BLaER1 treated with 17β-estradiol and CSF1 and Interleukin-3, amounts not matched to agents 10 nM and 100 nM (cell line): ENCODE results near the gene OMP.

Experiments used
- H3K27ac ChIP-seq, 11 experiments: shearing (Covaris generic); formaldehyde crosslinking; 2 replicates each; pipeline ENCODE4 v1.8.1; 2022
- H3K27me3 ChIP-seq, 11 experiments: shearing (Covaris generic); formaldehyde crosslinking; 2 replicates each; pipeline ENCODE4 v1.8.1; 2022
- H3K36me3 ChIP-seq, 11 experiments: shearing (Covaris generic); formaldehyde crosslinking; 2 replicates each; pipeline ENCODE4 v1.8.1; 2022
- H3K4me1 ChIP-seq, 10 experiments: shearing (Covaris generic); formaldehyde crosslinking; 2 replicates each; pipeline ENCODE4 v1.8.1; 2022
- H3K4me2 ChIP-seq, 11 experiments: shearing (Covaris generic); formaldehyde crosslinking; 2 replicates each; pipeline ENCODE4 v1.8.1; 2022
- H3K4me3 ChIP-seq, 10 experiments: shearing (Covaris generic); formaldehyde crosslinking; 2 replicates each; pipeline ENCODE4 v1.8.1; 2022
- H3K9ac ChIP-seq, 11 experiments: shearing (Covaris generic); formaldehyde crosslinking; 2 replicates each; pipeline ENCODE4 v1.8.1; 2022
- H3K9me3 ChIP-seq, 11 experiments: shearing (Covaris generic); formaldehyde crosslinking; replicated peaks in 1 of 11; 2 replicates each; pipeline ENCODE4 v1.8.1; 2022
- H4K20me1 ChIP-seq, 11 experiments: shearing (Covaris generic); formaldehyde crosslinking; 2 replicates each; pipeline ENCODE4 v1.8.1; 2022
- Cebpa-rat ChIP-seq, 11 experiments: shearing (Covaris generic); IDR thresholded peaks; 2 replicates each; pipeline ENCODE4 v1.8.1; 2022

Gene OMP

DNA sequence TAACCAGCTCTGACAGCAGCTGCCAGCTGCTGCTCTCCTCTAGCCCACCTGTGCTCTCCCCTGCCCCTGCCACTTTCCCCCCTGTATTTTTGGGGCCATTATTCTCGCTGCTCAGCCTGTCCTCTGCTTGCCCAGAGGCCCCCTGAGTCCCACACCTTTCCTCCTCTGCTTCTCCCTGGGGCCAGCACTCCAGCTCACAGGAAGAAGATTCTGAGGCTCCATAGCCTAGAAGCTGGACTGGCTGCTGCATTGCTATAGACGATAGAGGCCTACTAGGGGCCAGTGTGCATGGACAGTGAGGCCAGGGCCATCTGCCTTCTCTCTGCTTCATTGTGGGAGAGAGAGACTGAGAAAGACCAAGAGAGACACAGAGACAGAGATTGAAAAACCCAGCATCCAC is 679 bp downstream of the OMP start:
- Histone ChIP-seq H3K27me3 (no peaks in the 10 kb centered on the region; a peak in 1 of 22 replicates), H3K4me2 (peak overlapping the region in 8 of 11 experiments; percentile 23 to 68 (median 52); a peak in 12 of 22 replicates), H3K9me3 (peaks cover 0 to 7% (median 0%) of the 10 kb centered on the region in 11 experiments; a peak in 1 of 22 replicates), H3K9ac (peak overlapping the region in 1 of 11 experiments; percentile 22; a peak in 3 of 22 replicates), H3K4me1 (peaks cover 25 to 66% (median 47%) of the 10 kb centered on the region in 10 experiments), H4K20me1 (peaks cover 0 to 41% (median 0%) of the 10 kb centered on the region in 11 experiments; a peak in 5 of 22 replicates), H3K27ac (no peak overlapping the region), H3K36me3 (peaks cover 0 to 8% (median 0%) of the 10 kb centered on the region in 11 experiments; a peak in 1 of 22 replicates), H3K4me3 (no peak overlapping the region)
- no peak for TF ChIP-seq Cebpa-rat (IDR thresholded peaks at IDR 0.05)

DNA sequence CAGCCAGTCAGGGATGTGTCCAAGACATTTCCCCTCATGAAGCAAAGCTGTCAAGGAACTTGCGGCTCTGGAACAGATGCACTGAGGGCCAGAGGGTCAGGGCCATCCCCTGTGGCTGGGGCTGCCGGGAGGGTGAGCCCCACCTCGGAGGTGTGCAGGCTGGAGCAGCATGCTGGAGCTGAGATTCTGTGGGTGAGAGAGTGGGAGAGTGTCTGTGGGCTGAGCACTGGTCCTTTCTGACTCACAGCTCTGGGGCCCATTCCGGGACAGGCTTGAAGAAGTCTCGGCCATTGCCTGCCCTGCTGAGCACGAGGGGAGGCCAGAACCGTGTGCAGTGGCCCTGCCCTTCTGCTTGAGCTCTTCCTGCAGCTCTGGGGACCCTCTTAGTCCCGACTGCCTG is 2.1 kb downstream of the OMP start:
- H3K4me1 ChIP-seq: peaks cover 33 to 80% (median 61%) of the 10 kb centered on the region in 10 experiments
- no peak overlapping the region for H3K4me3 ChIP-seq
- H3K9ac ChIP-seq: no peak overlapping the region
- H3K36me3 ChIP-seq: peaks cover 0 to 8% (median 0%) of the 10 kb centered on the region in 11 experiments; a peak in 1 of 22 replicates
- 0 out of 22 replicates have a peak overlapping the region, but pooled peaks of 1 of the 11 experiments have one; percentile 3 for H3K4me2 ChIP-seq
- no peak for TF ChIP-seq Cebpa-rat (IDR thresholded peaks at IDR 0.05)
- H4K20me1 ChIP-seq: peaks cover 0 to 41% (median 4%) of the 10 kb centered on the region in 11 experiments; a peak in 8 of 22 replicates
- H3K9me3 ChIP-seq: peaks cover 0 to 6% (median 0%) of the 10 kb centered on the region in 11 experiments; a peak in 1 of 22 replicates
- no peak overlapping the region for H3K27ac ChIP-seq
- peaks cover 0 to 3% (median 0%) of the 10 kb centered on the region in 11 experiments; a peak in 1 of 22 replicates for H3K27me3 ChIP-seq

DNA sequence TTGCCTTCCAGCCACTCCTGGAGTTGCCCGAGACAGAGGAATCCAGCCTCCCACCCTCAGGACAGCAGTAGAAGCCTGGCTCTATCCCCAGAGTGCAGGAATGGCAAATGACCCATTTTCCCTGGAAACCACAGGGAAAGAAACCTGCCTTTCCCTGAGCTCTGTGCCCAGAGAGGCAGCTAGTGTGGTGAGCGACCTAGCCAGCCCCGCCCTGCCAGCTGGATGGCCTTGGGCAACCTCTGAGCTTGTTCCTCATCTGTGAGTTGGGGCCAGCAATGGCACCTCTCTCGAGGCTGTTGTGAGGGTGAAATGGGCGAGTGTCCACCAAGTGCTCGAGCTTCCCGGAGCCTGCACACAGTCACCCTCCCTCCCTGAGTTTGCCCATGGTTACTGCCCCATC is 3.7 kb downstream of the OMP start:
- Histone ChIP-seq H3K9me3 (no peaks in the 10 kb centered on the region), H3K9ac (no peak overlapping the region), H3K4me1 (peaks cover 41 to 95% (median 75%) of the 10 kb centered on the region in 10 experiments), H3K27ac (0 out of 22 replicates have a peak overlapping the region, but pooled peaks of 1 of the 11 experiments have one; percentile 23), H3K36me3 (peaks cover 0 to 8% (median 0%) of the 10 kb centered on the region in 11 experiments; a peak in 1 of 22 replicates), H3K27me3 (peaks cover 0 to 3% (median 0%) of the 10 kb centered on the region in 11 experiments; a peak in 1 of 22 replicates), H3K4me2 (peak overlapping the region; percentile 39 to 92 (median 79)), H3K4me3 (no peak overlapping the region), H4K20me1 (peaks cover 0 to 47% (median 5%) of the 10 kb centered on the region in 11 experiments; a peak in 8 of 22 replicates)
- TF ChIP-seq Cebpa-rat (IDR thresholded peaks at IDR 0.05): no peak

DNA sequence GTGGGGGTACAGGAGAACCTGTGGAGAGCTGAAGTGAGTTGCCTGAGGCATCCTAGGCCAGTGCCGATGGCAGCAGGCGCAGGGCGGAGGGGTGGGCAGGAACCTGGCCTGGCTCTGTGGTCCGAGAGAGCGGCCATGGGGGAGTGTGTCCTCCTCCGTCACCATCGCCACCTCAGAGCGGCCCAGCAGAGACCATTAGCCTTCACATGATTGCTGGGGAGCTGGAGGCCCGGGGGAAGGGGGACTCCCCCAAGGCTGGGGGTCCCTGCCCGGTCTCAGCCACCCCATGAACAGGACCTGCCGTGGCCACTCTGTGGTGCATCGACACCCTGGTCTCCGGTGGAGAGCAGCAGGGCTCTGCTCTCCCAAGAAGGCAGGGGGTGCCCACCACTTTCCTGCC is 4.1 kb downstream of the OMP start:
- Histone ChIP-seq H3K9me3 (no peaks in the 10 kb centered on the region), H4K20me1 (peaks cover 0 to 46% (median 5%) of the 10 kb centered on the region in 11 experiments; a peak in 8 of 22 replicates), H3K9ac (peak overlapping the region in 3 of 11 experiments; percentile 15 to 39 (median 33); a peak in 1 of 22 replicates), H3K4me1 (peaks cover 41 to 93% (median 72%) of the 10 kb centered on the region in 10 experiments), H3K27ac (peak overlapping the region in 3 of 11 experiments; percentile 18 to 26 (median 23); a peak in 1 of 22 replicates), H3K4me2 (peak overlapping the region; percentile 39 to 92 (median 79); a peak in 21 of 22 replicates), H3K27me3 (peaks cover 0 to 3% (median 0%) of the 10 kb centered on the region in 11 experiments; a peak in 1 of 22 replicates), H3K36me3 (peaks cover 0 to 8% (median 0%) of the 10 kb centered on the region in 11 experiments; a peak in 1 of 22 replicates), H3K4me3 (no peak overlapping the region)
- TF ChIP-seq Cebpa-rat (IDR thresholded peaks at IDR 0.05): no peak

DNA sequence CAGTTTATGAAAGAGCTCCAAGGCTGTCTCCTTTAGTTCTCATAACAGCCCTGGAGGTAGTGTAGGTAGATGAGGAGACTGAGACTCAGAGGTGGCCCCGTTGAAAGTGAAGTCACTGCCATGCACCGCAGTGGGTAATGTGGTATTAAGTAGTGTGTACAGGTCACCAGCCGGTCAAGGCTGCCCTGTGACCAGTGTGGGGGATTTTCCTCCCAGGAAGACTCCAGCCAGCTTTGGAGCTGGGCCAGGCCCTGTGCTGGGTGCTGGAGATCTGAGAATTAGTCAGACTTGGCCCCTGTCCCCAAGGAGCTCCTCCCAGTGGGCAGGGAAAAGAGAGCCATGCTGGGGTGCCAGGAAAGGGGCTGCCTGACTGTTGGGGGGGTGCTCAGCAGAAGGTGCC is 5.3 kb downstream of the OMP start:
- Histone ChIP-seq H3K4me1 (peaks cover 45 to 89% (median 63%) of the 10 kb centered on the region in 10 experiments), H3K4me3 (no peak overlapping the region), H3K27ac (peak overlapping the region in 1 of 11 experiments; percentile 36; a peak in 1 of 22 replicates), H3K27me3 (peaks cover 0 to 3% (median 0%) of the 10 kb centered on the region in 11 experiments; a peak in 1 of 22 replicates), H3K36me3 (peaks cover 0 to 4% (median 0%) of the 10 kb centered on the region in 11 experiments; a peak in 1 of 22 replicates), H3K9ac (peak overlapping the region in 1 of 11 experiments; percentile 16; a peak in 1 of 22 replicates), H3K9me3 (no peaks in the 10 kb centered on the region), H4K20me1 (peaks cover 0 to 34% (median 5%) of the 10 kb centered on the region in 11 experiments; a peak in 8 of 22 replicates), H3K4me2 (peak overlapping the region; percentile 8 to 92 (median 79))
- no peak for TF ChIP-seq Cebpa-rat (IDR thresholded peaks at IDR 0.05)

DNA sequence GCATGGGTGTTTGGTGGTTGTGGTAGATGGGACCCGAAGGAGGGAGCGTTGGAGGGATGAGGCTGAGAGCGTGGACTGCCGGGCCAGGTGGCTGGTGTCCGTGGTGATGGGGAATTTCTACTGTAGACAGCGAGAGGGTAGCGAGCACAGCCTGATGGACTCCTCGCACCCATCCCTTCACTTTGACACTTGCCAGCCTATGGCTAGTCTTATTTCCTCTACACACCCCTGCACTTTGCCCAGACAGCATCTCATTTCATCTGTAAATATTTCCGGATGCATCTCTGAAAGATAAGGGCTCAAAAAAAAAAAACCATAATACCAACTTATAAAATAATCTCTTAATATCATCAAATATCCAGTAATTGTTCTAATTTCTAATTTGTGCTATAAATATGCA is 5.8 kb downstream of the OMP start:
- H3K4me3 ChIP-seq: no peak overlapping the region
- peaks cover 0 to 3% (median 0%) of the 10 kb centered on the region in 11 experiments; a peak in 1 of 22 replicates for H3K27me3 ChIP-seq
- H3K4me1 ChIP-seq: peaks cover 50 to 89% (median 64%) of the 10 kb centered on the region in 10 experiments
- H3K36me3 ChIP-seq: no peaks in the 10 kb centered on the region
- no peak for TF ChIP-seq Cebpa-rat (IDR thresholded peaks at IDR 0.05)
- 0 out of 22 replicates have a peak overlapping the region, but pooled peaks of 1 of the 11 experiments have one; percentile 16 for H3K9ac ChIP-seq
- H3K9me3 ChIP-seq: no peaks in the 10 kb centered on the region
- peak overlapping the region; percentile 8 to 92 (median 79) for H3K4me2 ChIP-seq
- H3K27ac ChIP-seq: no peak overlapping the region; a peak in 2 of 22 replicates
- H4K20me1 ChIP-seq: peaks cover 0 to 31% (median 5%) of the 10 kb centered on the region in 11 experiments; a peak in 8 of 22 replicates

DNA sequence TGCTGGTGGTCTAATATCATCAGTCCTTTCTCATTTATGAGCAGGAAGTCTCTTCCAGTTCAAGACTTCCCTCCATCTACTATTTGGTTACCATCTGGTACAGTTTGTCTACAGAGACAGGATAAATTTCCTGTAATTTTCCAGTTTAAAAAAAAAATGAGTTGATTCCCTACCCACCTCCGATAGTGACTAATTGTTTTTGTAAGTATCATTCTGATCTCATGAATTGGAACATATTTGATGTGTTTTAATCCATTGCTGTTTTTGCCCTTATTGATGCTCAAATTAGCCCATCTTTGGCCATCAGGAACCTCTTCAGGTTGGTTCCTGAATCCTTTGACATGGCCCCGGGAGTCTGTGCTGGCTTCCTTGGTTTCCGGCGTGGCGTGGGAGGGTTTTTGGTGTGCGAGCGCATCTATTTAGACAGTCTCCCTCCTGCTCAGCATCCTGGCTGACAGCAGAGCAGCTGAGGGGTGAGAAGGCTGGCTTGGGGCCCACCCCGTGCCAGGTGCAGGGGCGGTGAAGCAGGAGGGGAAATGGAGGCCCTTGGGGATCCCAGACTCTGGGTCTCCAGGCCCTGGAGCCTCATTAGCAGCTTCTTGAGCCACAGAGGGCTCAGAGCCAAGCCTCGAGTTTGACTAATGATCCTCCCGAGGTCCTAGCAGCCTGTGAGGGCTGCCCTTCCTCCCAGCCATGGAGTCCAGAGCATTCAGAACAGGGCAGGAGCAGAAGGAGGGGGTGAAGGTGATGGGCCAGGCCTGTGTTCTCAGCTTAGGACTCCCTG is 6.8 kb downstream of the OMP start:
- Histone ChIP-seq H3K36me3 (no peaks in the 10 kb centered on the region), H3K9me3 (no peaks in the 10 kb centered on the region)

DNA sequence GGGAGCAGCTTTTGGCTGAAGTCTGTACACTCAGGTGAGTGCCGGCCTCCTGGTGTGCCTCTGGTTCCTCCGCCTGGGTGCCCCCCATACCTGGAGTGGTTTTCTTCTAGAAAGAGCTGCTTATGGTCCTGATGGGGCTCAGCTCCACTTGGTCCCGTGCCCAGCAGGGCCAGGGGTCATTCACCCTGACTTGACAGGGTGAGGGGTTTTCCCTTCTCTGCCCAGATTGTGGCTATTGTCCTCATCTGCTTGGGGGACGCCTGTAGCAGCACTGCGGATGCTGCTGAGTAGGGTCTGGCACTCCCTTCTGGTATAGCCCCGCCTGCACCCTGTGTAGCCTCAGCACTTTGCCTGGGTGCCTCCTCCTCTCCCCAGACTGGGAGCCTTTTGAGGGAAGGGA is 8.2 kb downstream of the OMP start:
- H3K27me3 ChIP-seq: peaks cover 0 to 3% (median 0%) of the 10 kb centered on the region in 11 experiments; a peak in 1 of 22 replicates
- H3K9ac ChIP-seq: 0 out of 22 replicates have a peak overlapping the region, but pooled peaks of 1 of the 11 experiments have one; percentile 44
- no peaks in the 10 kb centered on the region for H3K36me3 ChIP-seq

More for the DNA sequence above, 6.8 kb downstream of the OMP start:
- H3K4me1 ChIP-seq: peaks cover 50 to 80% (median 63%) of the 10 kb centered on the region in 10 experiments
- H4K20me1 ChIP-seq: peaks cover 0 to 29% (median 5%) of the 10 kb centered on the region in 11 experiments; a peak in 8 of 22 replicates
- H3K27me3 ChIP-seq: peaks cover 0 to 3% (median 0%) of the 10 kb centered on the region in 11 experiments; a peak in 1 of 22 replicates
- H3K27ac ChIP-seq: peak overlapping the region in 4 of 11 experiments; percentile 13 to 47 (median 42); a peak in 7 of 22 replicates
- peak overlapping the region; percentile 63 to 92 (median 84) for H3K4me2 ChIP-seq
- no peak for TF ChIP-seq Cebpa-rat (IDR thresholded peaks at IDR 0.05)
- peak overlapping the region in 3 of 11 experiments; percentile 18 to 44 (median 30); a peak in 7 of 22 replicates for H3K9ac ChIP-seq
- 0 out of 20 replicates have a peak overlapping the region, but pooled peaks of 1 of the 10 experiments have one; percentile 1 for H3K4me3 ChIP-seq

More for the DNA sequence above, 8.2 kb downstream of the OMP start:
- no peak for TF ChIP-seq Cebpa-rat (IDR thresholded peaks at IDR 0.05)
- H3K9me3 ChIP-seq: no peaks in the 10 kb centered on the region
- peak overlapping the region in 9 of 11 experiments; percentile 79 to 92 (median 85); a peak in 17 of 22 replicates for H3K4me2 ChIP-seq
- peaks cover 47 to 71% (median 60%) of the 10 kb centered on the region in 10 experiments for H3K4me1 ChIP-seq
- peaks cover 0 to 29% (median 5%) of the 10 kb centered on the region in 11 experiments; a peak in 8 of 22 replicates for H4K20me1 ChIP-seq
- no peak overlapping the region for H3K4me3 ChIP-seq
- H3K27ac ChIP-seq: peak overlapping the region in 1 of 11 experiments; percentile 37; a peak in 1 of 22 replicates
